SK-N-SH treated with all-trans-retinoic acid at 6 μM for 48 hours (cell line): Measurements from ENCODE around the gene DNAH2.

Experiments used
- ATAC-seq: fragments of 200-7000 bp; cut with Tn5 transposase; 3 replicates; pipeline ENCODE4 v1.9.1; 2020; ENCODE audit warnings: mild to moderate bottlenecking, moderate library complexity
- ARNTL ChIP-seq: fragments of 450-650 bp; formaldehyde crosslinking; IDR thresholded peaks from 2 replicates; pipeline ENCODE4 v1.5.0; 2020; ENCODE audit warnings: low read depth, mild to moderate bottlenecking, moderate library complexity, borderline replicate concordance
- CSDC2 ChIP-seq: fragments of 250-450 bp; sonication (Bioruptor Pico); IDR thresholded peaks from 2 replicates; pipeline ENCODE4 v1.5.0; 2020; ENCODE audit warnings: mild to moderate bottlenecking, moderate library complexity
- GLIS3 ChIP-seq: fragments of 250-450 bp; sonication (Bioruptor Pico); IDR thresholded peaks from 2 replicates; pipeline ENCODE4 v1.5.0; 2020; ENCODE audit warnings: mild to moderate bottlenecking, moderate library complexity
- ISL1 ChIP-seq: fragments of 250-450 bp; sonication (Bioruptor Pico); IDR thresholded peaks from 2 replicates; pipeline ENCODE4 v2.1.2; 2022; ENCODE audit warnings: mild to moderate bottlenecking, moderate library complexity
- OSR1 ChIP-seq: fragments of 250-450 bp; sonication (Bioruptor Pico); IDR thresholded peaks from 2 replicates; pipeline ENCODE4 v1.8.0; 2022; ENCODE audit warnings: moderate library complexity, mild to moderate bottlenecking, inconsistent platforms
- RARB ChIP-seq: fragments of 250-450 bp; sonication (Bioruptor Pico); IDR thresholded peaks from 2 replicates; pipeline ENCODE4 v1.8.0; 2021; ENCODE audit warnings: mild to moderate bottlenecking, moderate library complexity
- SNAI2 ChIP-seq: fragments of 250-450 bp; sonication (Bioruptor Pico); IDR thresholded peaks from 2 replicates; pipeline ENCODE4 v1.5.0; 2020; ENCODE audit warnings: mild to moderate bottlenecking, moderate library complexity
- TCF4 ChIP-seq: fragments of 250-450 bp; sonication (Bioruptor Pico); IDR thresholded peaks from 2 replicates; pipeline ENCODE4 v1.8.0; 2021; ENCODE audit warnings: mild to moderate bottlenecking, moderate library complexity, borderline replicate concordance
- TOX ChIP-seq: fragments of 250-450 bp; sonication (Bioruptor Pico); IDR thresholded peaks from 2 replicates; pipeline ENCODE4 v1.8.0; 2021; ENCODE audit warnings: mild to moderate bottlenecking, moderate library complexity, borderline replicate concordance
- ZFP3 ChIP-seq: fragments of 250-450 bp; sonication (Bioruptor Pico); IDR thresholded peaks from 2 replicates; pipeline ENCODE4 v1.5.0; 2020; ENCODE audit warnings: mild to moderate bottlenecking, moderate library complexity
- ZFP30 ChIP-seq: fragments of 450-650 bp; formaldehyde crosslinking; IDR thresholded peaks from 2 replicates; pipeline ENCODE4 v1.5.0; 2022; ENCODE audit warnings: mild to moderate bottlenecking, moderate library complexity
- ZNF565 ChIP-seq: fragments of 450-650 bp; formaldehyde crosslinking; conservative IDR thresholded peaks from 2 replicates; pipeline ENCODE4 v1.5.0; 2020; ENCODE audit warnings: low read depth, mild to moderate bottlenecking, moderate library complexity
- ZNF70 ChIP-seq: fragments of 450-650 bp; formaldehyde crosslinking; IDR thresholded peaks from 2 replicates; pipeline ENCODE4 v1.5.0; 2020; ENCODE audit warnings: mild to moderate bottlenecking, moderate library complexity
- ZNF8 ChIP-seq: fragments of 450-650 bp; formaldehyde crosslinking; IDR thresholded peaks from 2 replicates; pipeline ENCODE4 v1.5.0; 2020; ENCODE audit warnings: mild to moderate bottlenecking, moderate library complexity
- TF ChIP-seq, protein P1 (sequence below): fragments of 250-450 bp; sonication (Bioruptor Pico); IDR thresholded peaks from 2 replicates; pipeline ENCODE4 v1.8.0; 2021; ENCODE audit warnings: low read depth, mild to moderate bottlenecking, moderate library complexity, borderline replicate concordance
- TF ChIP-seq, protein P2 (sequence below): fragments of 250-450 bp; sonication (Bioruptor Pico); IDR thresholded peaks from 2 replicates; pipeline ENCODE4 v1.5.1; 2020; ENCODE audit warnings: low read depth, mild to moderate bottlenecking, moderate library complexity
- TF ChIP-seq, protein P3 (sequence below): fragments of 250-450 bp; sonication (Bioruptor Pico); IDR thresholded peaks from 2 replicates; pipeline ENCODE4 v1.5.1; 2021; ENCODE audit warnings: mild to moderate bottlenecking, moderate library complexity
- TF ChIP-seq, protein P4 (sequence below): fragments of 250-450 bp; sonication (Bioruptor Pico); IDR thresholded peaks from 2 replicates; pipeline ENCODE4 v1.5.0; 2020; ENCODE audit warnings: mild to moderate bottlenecking, moderate library complexity
- TF ChIP-seq, protein P5 (sequence below): fragments of 250-450 bp; sonication (Bioruptor Pico); IDR thresholded peaks from 2 replicates; pipeline ENCODE4 v1.8.0; 2020; ENCODE audit warnings: mild to moderate bottlenecking, moderate library complexity, borderline replicate concordance

DNAH2 gene

DNA sequence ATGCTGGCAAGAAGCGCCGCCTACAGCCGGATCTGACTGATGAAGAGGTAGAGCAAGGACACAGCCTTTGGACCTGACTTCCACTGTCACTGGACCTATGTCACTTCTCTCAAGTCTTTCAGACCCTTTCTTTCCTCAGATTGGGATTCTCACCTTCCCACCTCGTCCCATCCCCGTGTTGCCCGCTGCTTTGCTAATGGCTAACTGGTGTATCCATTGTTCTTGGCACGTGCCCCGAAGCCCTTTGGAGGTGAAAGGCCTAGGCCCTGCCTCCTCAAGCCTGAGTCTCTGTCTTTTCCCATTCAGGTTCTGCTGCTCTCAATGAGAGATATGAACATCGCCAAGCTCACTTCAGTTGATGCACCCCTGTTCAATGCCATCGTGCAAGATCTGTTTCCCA lies 63.2 kb downstream of the DNAH2 start:
- ATAC-seq, result no peak
- no peak for TF ChIP-seq TCF4 (CRISPR knock-in tag)
- TF ChIP-seq, protein P1, sequence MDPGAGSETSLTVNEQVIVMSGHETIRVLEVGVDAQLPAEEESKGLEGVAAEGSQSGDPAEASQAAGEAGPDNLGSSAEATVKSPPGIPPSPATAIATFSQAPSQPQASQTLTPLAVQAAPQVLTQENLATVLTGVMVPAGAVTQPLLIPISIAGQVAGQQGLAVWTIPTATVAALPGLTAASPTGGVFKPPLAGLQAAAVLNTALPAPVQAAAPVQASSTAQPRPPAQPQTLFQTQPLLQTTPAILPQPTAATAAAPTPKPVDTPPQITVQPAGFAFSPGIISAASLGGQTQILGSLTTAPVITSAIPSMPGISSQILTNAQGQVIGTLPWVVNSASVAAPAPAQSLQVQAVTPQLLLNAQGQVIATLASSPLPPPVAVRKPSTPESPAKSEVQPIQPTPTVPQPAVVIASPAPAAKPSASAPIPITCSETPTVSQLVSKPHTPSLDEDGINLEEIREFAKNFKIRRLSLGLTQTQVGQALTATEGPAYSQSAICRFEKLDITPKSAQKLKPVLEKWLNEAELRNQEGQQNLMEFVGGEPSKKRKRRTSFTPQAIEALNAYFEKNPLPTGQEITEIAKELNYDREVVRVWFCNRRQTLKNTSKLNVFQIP (CRISPR knock-in tag), result no peak
- no peak for TF ChIP-seq ZFP3 (CRISPR knock-in tag)

DNA sequence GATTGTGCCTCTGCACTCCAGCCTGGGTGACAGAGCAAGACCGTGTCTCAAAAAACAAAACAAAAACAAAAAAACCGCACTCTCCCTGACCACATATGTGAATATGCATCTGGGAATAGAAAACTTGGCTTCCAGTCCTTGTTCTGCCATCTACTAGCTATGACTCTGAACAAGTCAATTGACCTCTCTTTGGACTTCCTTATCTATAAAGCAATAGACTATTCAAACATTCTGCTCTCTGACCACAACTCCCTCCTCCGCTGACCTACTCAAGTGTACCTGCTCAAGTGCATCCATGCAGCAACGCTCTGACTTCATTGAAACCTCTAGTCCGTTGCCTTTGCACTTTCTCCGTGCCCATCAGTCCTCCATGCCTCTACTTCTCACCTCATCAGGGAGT lies 63.9 kb downstream of the DNAH2 start:
- ATAC-seq, result no peak
- no peak for TF ChIP-seq CSDC2

DNA sequence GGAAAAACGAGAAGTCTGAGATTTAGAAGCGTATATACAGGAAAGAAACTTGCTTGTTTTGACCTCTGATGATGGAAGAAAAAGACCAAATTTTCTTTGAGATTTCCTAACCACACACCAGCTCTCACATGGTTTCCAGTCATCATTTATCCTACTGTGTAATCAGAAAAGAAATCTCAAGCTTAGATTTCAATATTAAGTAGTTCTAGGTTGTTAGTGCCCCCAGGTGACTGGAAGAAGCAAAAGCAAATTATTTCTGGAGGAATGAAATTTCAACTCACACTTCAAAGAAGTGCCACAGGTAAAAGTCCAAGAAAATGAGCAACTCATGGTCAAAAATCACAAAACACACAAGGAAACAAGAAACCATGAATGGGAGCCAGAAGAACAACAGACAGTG lies 64.7 kb downstream of the DNAH2 start:
- ATAC-seq, result peak; percentile 60; the same call in 2 of the 3 replicates
- TF ChIP-seq, protein P2, sequence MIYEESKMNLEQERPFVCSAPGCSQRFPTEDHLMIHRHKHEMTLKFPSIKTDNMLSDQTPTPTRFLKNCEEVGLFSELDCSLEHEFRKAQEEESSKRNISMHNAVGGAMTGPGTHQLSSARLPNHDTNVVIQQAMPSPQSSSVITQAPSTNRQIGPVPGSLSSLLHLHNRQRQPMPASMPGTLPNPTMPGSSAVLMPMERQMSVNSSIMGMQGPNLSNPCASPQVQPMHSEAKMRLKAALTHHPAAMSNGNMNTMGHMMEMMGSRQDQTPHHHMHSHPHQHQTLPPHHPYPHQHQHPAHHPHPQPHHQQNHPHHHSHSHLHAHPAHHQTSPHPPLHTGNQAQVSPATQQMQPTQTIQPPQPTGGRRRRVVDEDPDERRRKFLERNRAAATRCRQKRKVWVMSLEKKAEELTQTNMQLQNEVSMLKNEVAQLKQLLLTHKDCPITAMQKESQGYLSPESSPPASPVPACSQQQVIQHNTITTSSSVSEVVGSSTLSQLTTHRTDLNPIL, result no peak
- TF ChIP-seq ZNF565 (CRISPR knock-in tag) (no peak), SNAI2 (CRISPR knock-in tag) (no peak), ZNF8 (CRISPR knock-in tag) (no peak), ZFP30 (CRISPR knock-in tag) (no peak), GLIS3 (CRISPR knock-in tag) (no peak), ZNF70 (CRISPR knock-in tag) (no peak), TOX (CRISPR knock-in tag) (no peak), ISL1 (no peak), OSR1 (no peak), TCF4 (CRISPR knock-in tag) (no peak), RARB (CRISPR knock-in tag) (no peak)
- TF ChIP-seq, protein P3, sequence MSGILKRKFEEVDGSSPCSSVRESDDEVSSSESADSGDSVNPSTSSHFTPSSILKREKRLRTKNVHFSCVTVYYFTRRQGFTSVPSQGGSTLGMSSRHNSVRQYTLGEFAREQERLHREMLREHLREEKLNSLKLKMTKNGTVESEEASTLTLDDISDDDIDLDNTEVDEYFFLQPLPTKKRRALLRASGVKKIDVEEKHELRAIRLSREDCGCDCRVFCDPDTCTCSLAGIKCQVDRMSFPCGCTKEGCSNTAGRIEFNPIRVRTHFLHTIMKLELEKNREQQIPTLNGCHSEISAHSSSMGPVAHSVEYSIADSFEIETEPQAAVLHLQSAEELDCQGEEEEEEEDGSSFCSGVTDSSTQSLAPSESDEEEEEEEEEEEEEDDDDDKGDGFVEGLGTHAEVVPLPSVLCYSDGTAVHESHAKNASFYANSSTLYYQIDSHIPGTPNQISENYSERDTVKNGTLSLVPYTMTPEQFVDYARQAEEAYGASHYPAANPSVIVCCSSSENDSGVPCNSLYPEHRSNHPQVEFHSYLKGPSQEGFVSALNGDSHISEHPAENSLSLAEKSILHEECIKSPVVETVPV (CRISPR knock-in tag), result no peak
- TF ChIP-seq, protein P4, sequence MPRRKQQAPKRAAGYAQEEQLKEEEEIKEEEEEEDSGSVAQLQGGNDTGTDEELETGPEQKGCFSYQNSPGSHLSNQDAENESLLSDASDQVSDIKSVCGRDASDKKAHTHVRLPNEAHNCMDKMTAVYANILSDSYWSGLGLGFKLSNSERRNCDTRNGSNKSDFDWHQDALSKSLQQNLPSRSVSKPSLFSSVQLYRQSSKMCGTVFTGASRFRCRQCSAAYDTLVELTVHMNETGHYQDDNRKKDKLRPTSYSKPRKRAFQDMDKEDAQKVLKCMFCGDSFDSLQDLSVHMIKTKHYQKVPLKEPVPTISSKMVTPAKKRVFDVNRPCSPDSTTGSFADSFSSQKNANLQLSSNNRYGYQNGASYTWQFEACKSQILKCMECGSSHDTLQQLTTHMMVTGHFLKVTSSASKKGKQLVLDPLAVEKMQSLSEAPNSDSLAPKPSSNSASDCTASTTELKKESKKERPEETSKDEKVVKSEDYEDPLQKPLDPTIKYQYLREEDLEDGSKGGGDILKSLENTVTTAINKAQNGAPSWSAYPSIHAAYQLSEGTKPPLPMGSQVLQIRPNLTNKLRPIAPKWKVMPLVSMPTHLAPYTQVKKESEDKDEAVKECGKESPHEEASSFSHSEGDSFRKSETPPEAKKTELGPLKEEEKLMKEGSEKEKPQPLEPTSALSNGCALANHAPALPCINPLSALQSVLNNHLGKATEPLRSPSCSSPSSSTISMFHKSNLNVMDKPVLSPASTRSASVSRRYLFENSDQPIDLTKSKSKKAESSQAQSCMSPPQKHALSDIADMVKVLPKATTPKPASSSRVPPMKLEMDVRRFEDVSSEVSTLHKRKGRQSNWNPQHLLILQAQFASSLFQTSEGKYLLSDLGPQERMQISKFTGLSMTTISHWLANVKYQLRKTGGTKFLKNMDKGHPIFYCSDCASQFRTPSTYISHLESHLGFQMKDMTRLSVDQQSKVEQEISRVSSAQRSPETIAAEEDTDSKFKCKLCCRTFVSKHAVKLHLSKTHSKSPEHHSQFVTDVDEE (CRISPR knock-in tag), result no peak
- TF ChIP-seq, protein P5, sequence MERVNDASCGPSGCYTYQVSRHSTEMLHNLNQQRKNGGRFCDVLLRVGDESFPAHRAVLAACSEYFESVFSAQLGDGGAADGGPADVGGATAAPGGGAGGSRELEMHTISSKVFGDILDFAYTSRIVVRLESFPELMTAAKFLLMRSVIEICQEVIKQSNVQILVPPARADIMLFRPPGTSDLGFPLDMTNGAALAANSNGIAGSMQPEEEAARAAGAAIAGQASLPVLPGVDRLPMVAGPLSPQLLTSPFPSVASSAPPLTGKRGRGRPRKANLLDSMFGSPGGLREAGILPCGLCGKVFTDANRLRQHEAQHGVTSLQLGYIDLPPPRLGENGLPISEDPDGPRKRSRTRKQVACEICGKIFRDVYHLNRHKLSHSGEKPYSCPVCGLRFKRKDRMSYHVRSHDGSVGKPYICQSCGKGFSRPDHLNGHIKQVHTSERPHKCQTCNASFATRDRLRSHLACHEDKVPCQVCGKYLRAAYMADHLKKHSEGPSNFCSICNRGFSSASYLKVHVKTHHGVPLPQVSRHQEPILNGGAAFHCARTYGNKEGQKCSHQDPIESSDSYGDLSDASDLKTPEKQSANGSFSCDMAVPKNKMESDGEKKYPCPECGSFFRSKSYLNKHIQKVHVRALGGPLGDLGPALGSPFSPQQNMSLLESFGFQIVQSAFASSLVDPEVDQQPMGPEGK (CRISPR knock-in tag), result no peak

DNA sequence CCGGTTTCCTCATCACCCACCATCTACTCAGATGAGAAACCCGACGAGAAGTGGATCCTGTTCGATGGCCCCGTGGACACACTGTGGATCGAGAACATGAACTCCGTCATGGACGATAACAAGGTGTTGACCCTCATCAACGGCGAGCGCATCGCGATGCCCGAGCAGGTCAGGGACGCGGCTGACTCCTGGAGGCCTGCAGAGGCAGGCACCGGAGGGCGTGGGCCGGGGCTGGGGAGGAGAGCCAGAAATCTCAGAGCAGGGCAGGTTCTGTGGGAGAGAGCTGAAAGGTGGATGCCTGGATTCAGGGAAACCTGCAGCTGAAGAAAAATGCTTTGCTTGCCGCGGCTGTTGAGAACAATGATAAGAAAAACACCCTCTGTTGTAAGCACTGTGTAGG lies 69.3 kb downstream of the DNAH2 start:
- no peak for ATAC-seq
- TF ChIP-seq, protein P1 (CRISPR knock-in tag), result no peak
- TF ChIP-seq ZFP3 (CRISPR knock-in tag) (no peak), ZNF565 (CRISPR knock-in tag) (no peak), ARNTL (no peak), TCF4 (CRISPR knock-in tag) (no peak), ZNF70 (CRISPR knock-in tag) (no peak), GLIS3 (CRISPR knock-in tag) (no peak), OSR1 (no peak), ZFP30 (CRISPR knock-in tag) (no peak), SNAI2 (CRISPR knock-in tag) (no peak)
- TF ChIP-seq, protein P3 (CRISPR knock-in tag), result no peak
- TF ChIP-seq, protein P2, result no peak
- TF ChIP-seq, protein P5 (CRISPR knock-in tag), result no peak
